HG03045 (cell line): ENCODE results near the gene TCF7L1.
"Not testable (repeated sequence)": the region's sequence is repeated elsewhere in the genome, so short reads cannot be mapped to it uniquely, and the experiment has no call there.

Source experiments
- ATAC-seq: cut with Tn5 transposase; IDR thresholded peaks from one replicate; pipeline ENCODE4 v1.9.1; 2021; ENCODE audit warnings: mild to moderate bottlenecking, moderate library complexity; ENCODE audit not compliant: unreplicated experiment

TCF7L1 gene

DNA sequence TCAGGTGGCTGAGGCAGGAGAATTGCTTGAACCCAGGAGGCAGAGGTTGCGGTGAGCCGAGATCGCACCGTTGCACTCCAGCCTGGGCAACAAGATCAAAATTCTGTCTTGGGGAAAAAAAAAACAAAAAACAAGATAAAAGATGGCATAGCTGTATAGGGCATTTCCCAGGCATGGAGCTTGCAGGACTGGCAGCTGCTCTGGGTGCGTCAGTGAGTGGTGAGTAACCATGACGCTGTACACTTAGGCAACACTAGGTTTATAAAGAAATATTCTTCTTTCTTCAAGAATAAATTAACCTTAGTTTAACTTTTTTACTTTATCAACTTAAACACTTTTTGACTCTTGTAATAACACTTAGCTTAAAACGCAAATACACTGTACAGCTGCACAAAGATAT lies 179.2 kb downstream of the TCF7L1 start:
- ATAC-seq, result no peak

- no peak for ATAC-seq
These were observed 181.7 kb downstream of the TCF7L1 start for GRCh38 chr2:85314884-85315242.

DNA sequence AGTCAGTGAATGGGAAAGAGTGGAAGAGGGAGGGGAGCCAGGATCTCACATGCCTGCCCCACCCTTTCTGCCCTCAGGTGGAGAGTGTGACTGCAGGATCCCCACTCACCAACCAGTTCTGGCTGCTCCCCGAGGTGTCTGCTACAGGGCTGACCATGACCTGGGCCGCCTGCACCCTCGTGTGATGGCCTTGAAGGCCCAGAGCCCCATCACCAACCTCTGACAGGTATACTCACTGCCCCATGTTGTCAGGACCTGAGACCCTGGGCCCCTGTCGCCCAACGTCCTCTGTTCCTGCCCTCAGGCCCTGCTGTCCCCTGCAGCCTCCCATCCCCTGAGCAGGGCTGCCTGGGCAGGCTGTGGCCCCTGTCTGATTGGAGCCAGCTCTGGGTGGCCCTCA lies 182.7 kb downstream of the TCF7L1 start:
- ATAC-seq, result not testable (repeated sequence)

DNA sequence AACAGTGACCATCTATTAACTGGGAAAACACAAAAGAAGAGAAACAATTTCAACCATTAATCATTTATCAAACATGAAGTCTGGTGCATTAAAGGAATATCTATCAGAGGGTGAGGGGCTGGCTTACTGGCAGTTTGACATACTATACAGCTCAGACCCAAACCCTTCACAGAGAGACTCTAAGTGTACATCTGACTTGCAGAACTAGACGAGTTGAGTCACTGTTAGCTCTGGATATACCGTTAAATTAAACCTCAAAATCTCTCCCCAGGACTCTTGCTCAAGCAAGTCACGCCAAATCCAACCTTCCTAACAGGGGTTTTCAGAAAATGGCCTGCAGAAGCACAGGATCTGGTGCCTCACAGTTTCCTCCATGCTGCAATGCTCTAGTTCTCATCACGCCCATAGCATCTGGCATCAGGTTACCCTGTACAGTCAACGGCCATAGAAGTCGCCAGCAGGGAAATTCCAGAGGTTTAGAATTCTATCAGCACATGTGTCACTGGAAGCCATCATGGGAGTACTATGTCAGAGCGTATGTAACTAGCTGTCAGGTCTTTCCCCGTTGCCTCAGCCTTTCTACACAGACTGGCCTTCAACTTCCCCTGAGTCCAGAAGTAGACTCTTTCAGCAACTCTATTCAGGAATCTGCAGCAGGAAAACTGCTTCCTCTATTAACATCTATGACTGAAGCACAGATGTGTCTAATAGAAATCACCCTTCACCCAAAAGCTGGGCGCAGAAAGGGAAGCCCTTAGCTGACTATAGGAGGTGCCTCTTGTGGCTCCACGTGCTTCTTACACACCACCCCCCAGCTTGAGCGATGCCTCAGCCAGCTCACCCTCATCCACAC lies 185.3 kb downstream of the TCF7L1 start:
- peak; percentile 70 for ATAC-seq

GRCh38 chr2:85319796-85320195 lies 186.6 kb downstream of the TCF7L1 start:
- ATAC-seq, result no peak

DNA sequence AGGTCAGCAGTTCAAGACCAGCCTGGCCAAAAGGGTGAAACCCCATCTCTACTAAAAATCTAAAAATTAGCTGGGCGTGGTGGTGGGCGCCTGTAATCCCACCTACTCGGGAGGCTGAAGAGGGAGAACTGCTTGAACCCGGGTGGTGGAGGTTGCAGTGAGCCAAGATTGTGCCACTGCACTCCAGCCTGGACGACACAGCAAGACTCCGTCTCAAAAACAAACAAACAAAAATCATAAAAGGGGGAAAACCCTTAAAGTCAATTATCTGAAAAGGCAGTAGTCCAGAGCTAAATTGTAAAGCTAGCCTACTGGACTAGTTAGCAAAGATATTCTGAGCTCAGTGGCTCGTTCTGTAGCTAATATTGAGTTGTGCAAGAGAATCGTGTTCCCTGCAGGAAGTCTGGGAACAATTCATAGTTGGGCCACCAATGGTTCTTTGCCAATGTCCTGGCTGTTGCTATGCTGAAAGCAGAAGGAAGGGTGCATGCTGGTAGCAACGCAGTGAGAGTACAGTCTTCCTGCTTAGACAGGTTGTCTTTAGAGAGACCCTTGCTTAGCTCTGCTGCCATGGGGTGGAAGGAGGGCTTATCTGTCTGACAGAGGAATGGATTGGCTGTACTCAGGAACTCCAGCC lies 190.3 kb downstream of the TCF7L1 start:
- ATAC-seq, result no peak

- not testable (repeated sequence) for ATAC-seq
These were observed 190.8 kb downstream of the TCF7L1 start for GRCh38 chr2:85323988-85324367.

- no peak for ATAC-seq
These were observed 191.7 kb downstream of the TCF7L1 start for GRCh38 chr2:85324639-85325465.

- ATAC-seq, result no peak
These were observed 192.2 kb downstream of the TCF7L1 start for GRCh38 chr2:85325466-85325811.

DNA sequence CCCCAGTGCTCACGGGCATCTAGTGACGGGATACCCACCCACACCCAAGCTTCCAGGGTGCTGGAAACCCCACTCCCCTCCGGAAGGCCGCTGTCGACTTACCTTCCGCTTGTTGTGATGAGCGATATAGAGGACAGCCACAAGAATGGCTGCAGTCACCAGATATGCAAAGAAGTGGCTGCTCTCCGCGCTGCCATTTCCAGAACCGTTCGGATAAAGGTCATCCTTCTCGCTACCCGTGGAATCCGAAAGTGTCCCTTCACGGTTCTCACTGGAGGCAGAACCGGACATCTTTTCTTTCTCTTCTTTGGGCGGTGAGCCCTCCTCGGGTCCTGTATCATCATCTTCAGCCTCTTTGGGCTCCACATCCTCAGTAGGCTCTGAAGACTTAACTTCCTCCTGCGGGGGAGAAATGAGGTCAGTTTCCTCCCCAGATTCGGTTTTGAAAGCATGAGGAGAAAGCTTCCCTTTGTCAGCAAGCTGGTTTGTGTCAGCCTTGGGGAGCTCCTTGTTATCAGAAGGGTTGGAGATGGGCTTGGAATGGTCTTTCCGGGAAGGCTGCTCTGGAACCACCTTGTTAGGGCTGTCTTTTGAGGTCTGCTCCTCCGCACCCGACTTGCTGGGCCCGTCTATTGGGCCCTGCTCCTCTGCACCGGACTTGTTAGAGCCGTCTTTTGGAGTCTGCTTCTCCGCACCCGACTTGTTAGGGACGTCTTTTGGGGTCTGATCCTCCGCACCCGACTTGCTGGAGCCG lies 193.4 kb downstream of the TCF7L1 start:
- ATAC-seq, result peak; percentile 32

GRCh38 chr2:85327160-85327821 lies 194.1 kb downstream of the TCF7L1 start:
- no peak for ATAC-seq

DNA sequence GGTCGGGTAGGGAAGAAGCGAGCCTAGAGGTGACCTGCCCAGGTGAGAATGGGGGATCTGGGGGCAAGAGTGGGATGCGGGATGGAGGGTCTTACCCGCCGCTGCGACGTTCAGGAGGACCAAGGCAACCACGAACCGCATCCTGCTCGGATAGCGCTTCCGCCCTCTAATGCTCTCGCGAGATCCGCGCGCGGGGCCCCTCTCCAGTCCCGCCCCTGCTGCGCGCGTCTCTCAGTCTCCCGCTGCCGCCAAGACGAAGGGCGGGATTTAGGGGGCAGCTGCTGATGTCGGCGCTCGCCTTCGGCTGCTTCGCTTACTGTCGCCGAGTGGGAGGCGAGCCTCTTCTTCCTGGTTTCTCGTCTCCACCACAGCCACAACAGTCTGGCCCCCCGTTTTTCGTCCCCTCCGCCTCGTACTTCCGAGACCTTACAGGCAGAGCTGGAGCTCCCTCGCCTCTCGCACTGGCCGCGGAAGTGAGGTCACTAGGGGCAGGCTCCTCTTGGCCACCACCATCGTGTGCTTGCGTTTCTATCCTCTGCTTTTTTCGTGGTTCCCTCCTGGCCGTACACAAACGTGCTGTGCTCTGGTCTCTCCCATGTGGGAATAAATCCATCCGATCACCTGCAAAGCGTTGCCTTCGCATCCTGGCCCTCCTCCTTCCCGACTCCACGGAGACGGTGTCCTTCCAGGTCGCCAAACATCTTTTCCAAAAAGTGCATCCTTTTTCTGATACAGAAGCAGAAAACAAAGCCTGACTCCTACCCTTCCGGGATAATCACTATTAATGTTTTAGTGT lies 194.8 kb downstream of the TCF7L1 start, which contains the start of gene TGOLN2:
TGOLN2 (minus strand) TSS at position 168 of the 796 bp plus-strand sequence; CDS start at position 141, 27 bp downstream.
- peak; percentile 87 for ATAC-seq

DNA sequence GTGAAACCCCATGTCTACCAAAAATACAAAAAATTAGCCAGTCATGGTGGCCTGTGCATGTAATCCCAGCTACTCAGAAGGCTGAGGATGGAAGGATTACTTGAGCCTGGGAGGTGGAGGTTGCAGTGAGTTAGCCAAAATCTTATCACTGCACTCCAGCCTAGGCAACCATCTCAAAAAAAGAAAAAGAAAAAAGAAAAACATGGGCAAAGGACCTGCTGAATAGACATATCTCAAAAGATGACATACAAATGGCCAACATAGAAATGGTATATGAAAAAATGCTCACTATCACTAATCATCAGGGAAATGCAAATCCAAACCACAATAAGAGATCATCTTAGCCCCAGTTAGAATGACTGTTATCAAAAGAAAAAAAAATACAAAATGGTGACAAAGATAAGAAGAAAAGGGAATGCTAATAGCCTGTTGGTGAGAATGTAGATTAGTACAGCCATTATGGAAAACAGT lies 196.0 kb downstream of the TCF7L1 start:
- ATAC-seq, result no peak

DNA sequence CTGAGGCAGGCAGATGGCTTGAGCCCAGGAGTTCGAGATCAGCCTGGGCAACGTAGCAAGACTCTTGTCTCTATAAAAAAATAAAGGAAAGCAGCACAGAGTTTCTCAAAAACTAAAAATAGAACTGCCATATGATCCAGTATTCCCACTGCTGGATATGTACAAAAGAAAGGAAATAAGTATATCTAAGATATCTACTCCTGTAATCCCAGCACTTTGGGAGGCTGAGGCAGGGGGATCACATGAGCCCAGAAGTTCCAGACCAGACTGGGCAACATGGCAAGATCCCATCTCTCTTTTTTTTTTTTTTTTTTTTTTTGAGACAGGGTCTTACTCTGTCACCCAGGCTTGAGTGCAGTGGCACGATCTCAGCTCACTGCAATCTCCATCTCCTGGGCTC lies 196.5 kb downstream of the TCF7L1 start:
- not testable (repeated sequence) for ATAC-seq

- no peak for ATAC-seq
These were observed 197.8 kb downstream of the TCF7L1 start for GRCh38 chr2:85330839-85331636.

- not testable (repeated sequence) for ATAC-seq
These were observed 200.7 kb downstream of the TCF7L1 start for GRCh38 chr2:85333877-85334276.

DNA sequence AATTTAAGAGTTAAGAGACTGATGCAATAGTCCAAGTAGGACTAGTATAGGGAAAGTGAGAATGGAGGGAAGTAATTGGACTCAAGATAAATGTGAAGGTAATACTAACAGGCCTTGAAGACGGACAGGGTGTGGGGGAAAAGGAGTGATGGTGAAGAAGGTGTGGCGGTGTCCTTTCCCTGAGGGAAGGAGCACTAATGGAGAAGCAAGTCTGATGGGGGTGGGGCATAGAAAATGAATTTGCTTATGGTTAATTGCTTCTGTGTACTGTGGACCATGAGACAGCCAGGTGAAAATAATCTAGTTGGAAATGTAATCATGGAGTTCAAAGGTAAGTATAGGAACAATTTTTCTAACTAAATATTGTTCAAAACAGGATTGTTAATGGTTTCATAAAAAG lies 201.7 kb downstream of the TCF7L1 start:
- no peak for ATAC-seq

DNA sequence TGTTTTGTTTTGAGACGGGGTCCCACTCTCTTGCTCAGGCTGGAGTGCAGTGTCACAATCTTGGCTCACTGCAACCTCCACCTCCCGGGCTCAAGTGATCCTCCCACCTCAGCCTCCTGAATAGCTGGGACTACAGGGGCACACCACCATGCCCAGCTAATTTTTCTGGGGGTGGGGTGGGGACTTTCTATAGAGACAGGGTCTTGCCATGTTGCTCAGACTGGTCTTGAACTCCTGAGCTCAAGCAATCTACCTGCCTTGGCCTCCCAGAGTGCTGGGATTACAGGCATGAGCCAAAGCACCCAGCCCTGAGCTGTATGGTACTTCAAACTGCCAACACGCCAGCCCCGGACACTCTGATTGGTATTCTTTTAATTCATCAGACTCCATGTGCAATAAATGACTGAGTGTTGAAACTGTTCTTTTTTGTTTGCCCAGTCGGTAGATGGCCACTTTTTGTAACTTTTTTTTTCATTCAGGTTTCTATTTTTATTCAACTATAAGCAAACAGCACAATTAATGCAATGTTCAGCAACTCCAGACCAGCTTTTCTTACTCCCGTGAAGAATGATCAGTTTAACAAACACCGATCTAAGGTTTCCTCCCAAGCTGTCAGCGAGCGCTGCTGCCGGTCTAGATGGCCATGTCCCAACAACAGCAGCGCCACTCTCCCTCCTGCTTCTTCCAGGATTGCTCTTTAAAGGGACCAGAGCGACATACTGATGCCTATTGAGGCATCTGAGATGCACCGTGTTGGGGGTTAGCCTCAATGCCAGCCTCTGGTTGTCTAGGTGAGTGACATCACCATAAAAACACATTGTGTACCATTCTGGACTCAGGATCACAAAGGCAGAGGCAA lies 207.1 kb downstream of the TCF7L1 start:
- no peak for ATAC-seq
